ENCODE measurements around the gene GPR152.
A peak's percentile ranks its signal among the peaks of the same experiment; 100 is the strongest.

GPR152 gene

GRCh38 chr11:67423891-67424613 lies 28.5 kb downstream of the GPR152 start:
- DNase-seq (ENCODE audit: low spot score) = no peak

GRCh38 chr11:67423466-67423865 lies 29.1 kb downstream of the GPR152 start:
- no peak for DNase-seq (ENCODE audit: low spot score)

DNA sequence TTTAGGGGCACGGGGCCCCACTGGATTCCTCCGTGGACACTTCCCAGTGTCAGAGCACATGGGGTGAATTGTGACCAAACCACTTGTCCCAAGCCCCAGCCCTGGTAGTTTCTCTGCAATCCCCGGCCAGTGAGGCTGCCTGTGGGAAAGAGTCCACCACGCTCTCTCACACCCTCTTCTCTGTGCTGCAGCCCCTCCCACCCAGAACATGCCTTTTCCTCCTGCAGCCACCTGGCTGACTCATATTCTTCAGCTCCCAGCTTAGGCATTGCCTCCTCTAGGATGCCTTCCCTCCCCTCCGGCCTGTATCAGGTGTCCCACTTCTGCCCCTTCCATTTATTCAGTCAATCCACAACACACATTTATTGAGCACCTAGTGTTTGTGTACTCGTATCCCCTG lies 29.6 kb downstream of the GPR152 start:
- no peak for DNase-seq (ENCODE audit: low spot score)

GRCh38 chr11:67421430-67422031 lies 31.0 kb downstream of the GPR152 start:
- DNase-seq (ENCODE audit: low spot score) = no peak

GRCh38 chr11:67420646-67421429 lies 31.7 kb downstream of the GPR152 start:
- DNase-seq (ENCODE audit: low spot score) = peak; percentile 100

- DNase-seq (ENCODE audit: low spot score) = peak; percentile 80
These were observed 32.3 kb downstream of the GPR152 start for GRCh38 chr11:67420147-67420645.

- no peak for DNase-seq (ENCODE audit: low spot score)
These were observed 33.0 kb downstream of the GPR152 start for GRCh38 chr11:67419325-67420049.

- no peak for DNase-seq (ENCODE audit: low spot score)
These were observed 33.9 kb downstream of the GPR152 start for GRCh38 chr11:67418476-67419281.

DNA sequence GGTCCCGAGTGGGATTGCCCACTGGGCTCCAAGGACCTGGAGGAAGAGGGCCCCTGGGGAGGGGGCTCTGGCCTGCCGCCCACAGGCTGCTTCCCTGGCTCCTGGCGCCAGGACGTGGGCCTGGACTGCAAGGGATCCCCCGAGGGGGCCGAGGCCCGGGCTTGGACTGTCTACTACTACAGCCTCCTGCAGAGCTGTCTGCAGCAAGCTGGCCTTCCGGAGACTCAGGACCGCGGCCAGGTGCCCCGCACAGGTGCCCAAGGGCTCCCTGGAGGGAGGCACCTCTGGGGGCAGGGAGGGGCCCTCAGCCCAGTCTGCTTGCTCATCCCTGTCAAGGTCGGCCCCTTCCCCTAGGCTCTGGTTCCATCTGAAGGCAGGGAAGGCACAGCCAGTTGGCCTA lies 35.1 kb downstream of the GPR152 start:
- no peak for DNase-seq (ENCODE audit: low spot score)

DNA sequence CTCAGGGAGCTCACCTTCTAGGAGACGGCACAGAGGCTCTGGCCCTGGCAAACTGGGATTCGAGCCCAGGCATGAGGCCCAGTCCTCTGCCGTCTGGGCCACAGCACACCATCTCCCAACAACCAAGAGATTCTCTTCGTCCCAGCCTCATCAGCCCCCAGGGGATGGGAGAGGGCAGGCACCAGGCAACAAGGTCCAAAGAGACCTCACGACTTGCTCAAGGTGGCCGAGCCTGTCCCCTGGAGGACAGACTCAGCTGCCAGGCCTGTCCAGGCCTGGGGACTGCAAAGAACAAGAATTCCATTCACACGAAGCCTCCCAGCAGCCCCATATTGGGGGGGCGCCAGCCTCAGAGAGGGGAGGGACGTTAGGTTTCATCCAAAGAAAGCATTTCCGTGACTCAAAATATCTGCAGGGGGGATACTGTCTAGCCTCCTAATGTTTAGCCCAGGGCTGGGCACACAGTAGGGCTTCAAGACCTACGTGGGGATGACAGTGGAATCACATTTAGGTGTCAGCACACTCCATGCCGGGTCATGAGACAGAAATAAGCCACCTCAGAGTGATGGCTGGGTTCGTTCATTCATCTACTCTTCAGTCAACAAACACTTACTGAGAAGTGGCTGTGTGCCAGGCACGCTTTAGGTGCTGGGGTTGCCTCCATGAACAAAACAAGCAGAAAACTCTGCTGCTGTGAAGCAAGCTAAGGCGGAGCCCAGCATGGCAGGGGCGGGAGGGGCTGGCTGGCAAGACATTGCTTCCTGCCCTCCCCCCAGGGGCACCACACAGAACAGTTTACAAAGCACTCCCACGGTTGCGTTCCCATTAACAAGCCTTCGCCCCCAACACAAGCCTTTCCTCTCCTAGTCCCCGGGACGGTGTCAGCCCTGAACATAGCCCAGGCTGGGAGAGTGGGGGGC lies 35.9 kb downstream of the GPR152 start:
- DNase-seq (ENCODE audit: low spot score) = no peak

- DNase-seq (ENCODE audit: low spot score) = no peak
These were observed 36.8 kb downstream of the GPR152 start, which contains the start of gene CARNS1 for GRCh38 chr11:67415501-67416304. Gene CARNS1, plus strand, starts transcription at chr11:67415678. Its CDS starts 522 bp downstream, at chr11:67416200.

DNA sequence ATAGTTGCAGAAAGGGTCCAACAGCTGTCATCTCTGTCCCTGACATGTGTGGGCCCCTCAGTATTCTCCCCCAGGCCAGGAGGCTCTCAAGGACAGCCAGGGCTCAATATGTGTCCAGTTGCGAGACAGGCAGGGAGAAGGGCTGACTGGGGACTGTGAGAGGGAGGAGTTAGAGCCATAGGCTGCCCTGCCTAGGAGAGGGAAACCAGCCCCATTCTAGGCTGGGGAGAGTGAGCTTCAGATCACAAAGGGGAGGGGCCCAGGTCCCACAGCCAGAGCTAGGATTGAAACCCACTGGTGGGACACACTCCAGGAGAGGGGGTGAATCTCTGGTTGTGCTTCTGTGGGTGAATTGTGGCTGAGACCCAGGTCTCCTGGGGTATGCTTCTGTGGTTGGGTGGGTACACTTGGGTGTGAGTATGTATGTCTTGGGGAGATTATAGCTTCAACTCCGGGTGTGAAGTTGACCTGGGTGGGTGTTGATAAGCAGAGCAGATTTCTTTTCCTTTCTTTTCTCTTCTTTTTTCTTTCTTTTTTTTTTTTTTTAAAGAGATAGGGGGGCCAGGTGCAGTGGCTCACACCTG lies 39.2 kb downstream of the GPR152 start:
- DNase-seq (ENCODE audit: low spot score) = no peak

- no peak for DNase-seq (ENCODE audit: low spot score)
These were observed 39.9 kb downstream of the GPR152 start for GRCh38 chr11:67412495-67413179.

DNA sequence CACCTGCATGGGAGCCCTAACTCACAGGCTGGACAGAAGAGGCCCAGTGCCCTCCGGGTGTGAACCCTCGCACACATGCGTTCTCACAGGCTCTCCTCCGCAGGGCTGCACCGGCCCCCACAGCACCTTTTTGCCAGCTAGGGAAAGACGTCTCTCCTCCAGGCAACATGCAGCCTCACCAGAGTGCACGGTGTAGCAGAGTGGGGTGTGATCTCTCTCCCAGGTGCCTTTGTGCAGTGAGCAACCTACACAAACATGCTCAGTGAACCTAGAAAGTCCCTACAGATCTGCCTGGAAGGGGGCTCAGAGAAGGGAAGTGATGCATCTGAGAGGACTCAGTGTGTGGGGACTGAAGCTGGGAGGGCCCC lies 40.8 kb downstream of the GPR152 start:
- no peak for DNase-seq (ENCODE audit: low spot score)

- no peak for DNase-seq (ENCODE audit: low spot score)
These were observed 41.3 kb downstream of the GPR152 start for GRCh38 chr11:67410984-67411784.

DNA sequence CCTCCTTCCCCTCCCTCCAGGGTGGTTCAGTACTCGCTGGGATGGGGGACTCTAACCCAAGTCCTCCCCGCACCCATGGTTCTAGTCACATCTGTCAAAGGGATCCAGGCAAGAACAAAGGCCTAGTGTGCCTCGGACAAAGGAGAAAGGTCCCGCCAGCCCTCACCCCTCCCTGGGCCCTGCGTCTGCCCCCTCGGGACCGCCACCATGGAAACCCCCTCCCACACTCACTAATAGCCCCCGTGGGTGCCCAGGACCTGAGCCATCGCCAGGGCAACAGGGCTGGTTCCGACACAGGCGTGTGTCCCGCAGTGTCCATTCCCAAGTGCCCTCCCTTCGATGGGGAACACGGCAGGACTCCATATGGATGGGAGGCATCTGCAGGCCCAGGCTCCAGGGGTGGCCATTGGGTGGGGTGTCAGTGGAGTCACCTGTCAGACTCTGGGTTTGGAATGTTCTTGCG lies 42.1 kb downstream of the GPR152 start:
- no peak for DNase-seq (ENCODE audit: low spot score)

DNA sequence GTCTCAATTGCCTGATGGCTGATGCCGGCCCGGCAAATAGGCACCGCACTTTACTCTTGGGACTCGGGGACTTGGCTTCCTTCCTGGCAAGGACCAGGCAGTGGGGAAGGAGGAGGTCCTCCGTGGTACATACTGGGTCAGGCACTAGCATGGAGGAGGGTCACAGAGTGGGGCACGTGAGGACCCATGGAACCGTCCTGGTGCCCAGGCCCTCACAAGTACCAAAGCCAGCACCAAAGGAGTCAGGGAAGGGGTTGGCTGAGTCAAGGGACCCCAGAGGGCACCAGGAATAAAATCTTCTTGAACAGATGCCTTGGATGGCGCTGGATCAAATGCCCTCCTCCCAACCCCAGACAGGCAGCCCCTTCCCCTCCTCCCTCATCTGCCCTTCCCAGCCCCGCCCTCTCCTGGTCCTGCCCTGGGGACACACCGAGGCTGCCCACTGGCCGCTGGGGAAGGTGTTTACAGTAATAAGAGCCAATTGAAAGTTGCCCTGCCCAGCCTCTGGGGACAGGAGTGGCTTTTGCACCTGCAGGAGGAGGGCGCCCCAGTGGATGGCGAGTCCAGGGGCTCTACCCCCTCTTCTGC lies 42.7 kb downstream of the GPR152 start:
- DNase-seq (ENCODE audit: low spot score) = peak; percentile 94
